ENCODE data around the gene PARK7.
"Not testable (repeated sequence)": the region's sequence is repeated elsewhere in the genome, so short reads cannot be mapped to it uniquely, and the experiment has no call there.

PARK7 gene

GRCh38 chr1:7961216-7962013 is at the start of gene PARK7:
PARK7 (plus strand) TSS chr1:7961711; CDS start chr1:7962786, 1,075 bp downstream.
- Histone ChIP-seq H3K4me3 (ENCODE audit: low read depth, low read length) (peak within 1 kb of the TSS; percentile 94), H3K27ac (ENCODE audit: low read depth, low read length) (peak within 1 kb of the TSS; percentile 86), H3K27me3 (ENCODE audit: insufficient read depth, low read length) (no peaks in the 10 kb centered on the region), H3K4me1 (ENCODE audit: control insufficient read depth, insufficient read depth, low read length, unreplicated experiment) (peaks cover 11% of the 10 kb centered on the region), H2AFZ (ENCODE audit: low read length, unreplicated experiment) (peak within 1 kb of the TSS; percentile 84), H3K79me2 (ENCODE audit: control insufficient read depth, insufficient read depth, low read length, unreplicated experiment) (peaks cover 53% of the 10 kb centered on the region), H3K36me3 (ENCODE audit: insufficient read depth, low read length) (peaks cover 25% of the 10 kb centered on the region)

DNA sequence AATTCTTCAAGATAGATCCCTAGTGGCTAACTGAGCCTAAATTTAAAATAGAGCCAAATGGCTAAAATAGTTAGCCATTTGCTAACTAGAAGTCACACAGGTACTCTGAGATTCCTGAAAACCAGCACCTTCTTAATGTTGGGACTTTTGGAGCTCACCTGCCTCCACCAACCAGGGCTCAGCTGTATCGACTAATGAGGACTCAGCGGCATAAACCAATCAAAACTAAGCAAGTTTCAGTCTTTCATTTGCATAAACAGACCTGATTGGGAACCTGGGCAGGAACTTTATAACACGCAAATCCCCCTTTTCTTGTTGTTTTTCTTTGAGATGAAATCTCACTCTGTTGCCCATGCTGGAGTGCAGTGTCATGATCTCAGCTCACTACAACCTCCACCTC is 49.4 kb upstream of the PARK7 start:
- H3K4me1 ChIP-seq (ENCODE audit: control insufficient read depth, insufficient read depth, low read length, unreplicated experiment) = no peaks in the 10 kb centered on the region
- H3K36me3 ChIP-seq (ENCODE audit: insufficient read depth, low read length) = no peaks in the 10 kb centered on the region
- H3K27ac ChIP-seq (ENCODE audit: low read depth, low read length) = no peak overlapping the region
- no peaks in the 10 kb centered on the region for H3K79me2 ChIP-seq (ENCODE audit: control insufficient read depth, insufficient read depth, low read length, unreplicated experiment)
- no peaks in the 10 kb centered on the region for H3K27me3 ChIP-seq (ENCODE audit: insufficient read depth, low read length)
- no peak overlapping the region for H3K4me3 ChIP-seq (ENCODE audit: low read depth, low read length)
- no peak overlapping the region for H2AFZ ChIP-seq (ENCODE audit: low read length, unreplicated experiment)

- H2AFZ ChIP-seq (ENCODE audit: low read length, unreplicated experiment) = no peak overlapping the region
- no peaks in the 10 kb centered on the region for H3K4me1 ChIP-seq (ENCODE audit: control insufficient read depth, insufficient read depth, low read length, unreplicated experiment)
- no peak overlapping the region for H3K4me3 ChIP-seq (ENCODE audit: low read depth, low read length)
- H3K27ac ChIP-seq (ENCODE audit: low read depth, low read length) = no peak overlapping the region
- no peaks in the 10 kb centered on the region for H3K27me3 ChIP-seq (ENCODE audit: insufficient read depth, low read length)
- H3K36me3 ChIP-seq (ENCODE audit: insufficient read depth, low read length) = no peaks in the 10 kb centered on the region
- no peaks in the 10 kb centered on the region for H3K79me2 ChIP-seq (ENCODE audit: control insufficient read depth, insufficient read depth, low read length, unreplicated experiment)
Observed at GRCh38 chr1:7912743-7913557, 48.6 kb upstream of the PARK7 start.

GRCh38 chr1:7915826-7916500 is 45.5 kb upstream of the PARK7 start:
- Histone ChIP-seq H3K4me1 (ENCODE audit: control insufficient read depth, insufficient read depth, low read length, unreplicated experiment) (peaks cover 8% of the 10 kb centered on the region), H3K27me3 (ENCODE audit: insufficient read depth, low read length) (no peaks in the 10 kb centered on the region)

DNA sequence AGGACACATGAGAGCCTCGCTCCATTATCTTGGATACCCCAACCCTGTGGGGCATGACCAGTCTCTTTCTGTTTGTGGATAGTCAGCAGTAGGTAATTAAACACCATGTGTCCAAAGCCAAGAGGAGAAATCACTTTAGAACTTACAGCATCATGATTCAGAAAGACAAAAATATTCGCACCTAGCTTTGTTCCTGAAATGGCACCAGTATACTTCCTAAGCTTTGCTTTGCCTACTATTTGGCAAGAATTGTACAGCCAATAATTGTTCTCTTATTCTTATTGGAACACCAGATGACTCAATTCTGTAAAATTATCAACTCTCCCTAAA is 45.0 kb upstream of the PARK7 start:
- peaks cover 9% of the 10 kb centered on the region for H3K4me1 ChIP-seq (ENCODE audit: control insufficient read depth, insufficient read depth, low read length, unreplicated experiment)
- no peak overlapping the region for H2AFZ ChIP-seq (ENCODE audit: low read length, unreplicated experiment)
- H3K4me3 ChIP-seq (ENCODE audit: low read depth, low read length) = no peak overlapping the region
- H3K79me2 ChIP-seq (ENCODE audit: control insufficient read depth, insufficient read depth, low read length, unreplicated experiment) = no peaks in the 10 kb centered on the region
- no peaks in the 10 kb centered on the region for H3K36me3 ChIP-seq (ENCODE audit: insufficient read depth, low read length)
- H3K27me3 ChIP-seq (ENCODE audit: insufficient read depth, low read length) = no peaks in the 10 kb centered on the region
- no peak overlapping the region for H3K27ac ChIP-seq (ENCODE audit: low read depth, low read length)

More at GRCh38 chr1:7915826-7916500, 45.5 kb upstream of the PARK7 start:
- H3K4me3 ChIP-seq (ENCODE audit: low read depth, low read length) = no peak overlapping the region
- H3K36me3 ChIP-seq (ENCODE audit: insufficient read depth, low read length) = no peaks in the 10 kb centered on the region
- no peak overlapping the region for H3K27ac ChIP-seq (ENCODE audit: low read depth, low read length)
- no peaks in the 10 kb centered on the region for H3K79me2 ChIP-seq (ENCODE audit: control insufficient read depth, insufficient read depth, low read length, unreplicated experiment)
- H2AFZ ChIP-seq (ENCODE audit: low read length, unreplicated experiment) = no peak overlapping the region

DNA sequence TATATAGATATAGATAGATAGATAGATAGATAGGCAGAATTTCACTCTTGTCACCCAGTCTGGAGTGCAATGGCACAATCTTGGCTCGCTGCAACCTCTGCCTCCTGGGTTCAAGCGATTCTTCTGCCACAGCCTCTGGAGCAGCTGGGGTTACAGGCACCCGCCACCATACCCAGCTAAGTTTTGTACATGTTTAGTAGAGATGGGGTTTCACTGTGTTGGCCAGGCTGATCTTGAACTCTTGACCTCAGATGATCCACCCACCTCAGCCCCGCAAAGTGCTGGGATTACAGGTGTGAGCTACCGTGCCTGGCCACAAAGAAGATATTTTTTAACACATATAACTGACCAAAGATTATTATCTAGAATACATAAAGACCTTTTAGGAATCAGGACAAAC is 43.5 kb upstream of the PARK7 start:
- H3K4me1 ChIP-seq (ENCODE audit: control insufficient read depth, insufficient read depth, low read length, unreplicated experiment) = peaks cover 18% of the 10 kb centered on the region
- H3K27ac ChIP-seq (ENCODE audit: low read depth, low read length); H3K4me3 ChIP-seq (ENCODE audit: low read depth, low read length); H3K27me3 ChIP-seq (ENCODE audit: insufficient read depth, low read length); H2AFZ ChIP-seq (ENCODE audit: low read length, unreplicated experiment); H3K36me3 ChIP-seq (ENCODE audit: insufficient read depth, low read length); H3K79me2 ChIP-seq (ENCODE audit: control insufficient read depth, insufficient read depth, low read length, unreplicated experiment): not testable (repeated sequence)

- Histone ChIP-seq H3K79me2 (ENCODE audit: control insufficient read depth, insufficient read depth, low read length, unreplicated experiment) (no peaks in the 10 kb centered on the region), H3K4me1 (ENCODE audit: control insufficient read depth, insufficient read depth, low read length, unreplicated experiment) (peaks cover 18% of the 10 kb centered on the region), H2AFZ (ENCODE audit: low read length, unreplicated experiment) (no peak overlapping the region), H3K36me3 (ENCODE audit: insufficient read depth, low read length) (no peaks in the 10 kb centered on the region), H3K27ac (ENCODE audit: low read depth, low read length) (no peak overlapping the region), H3K4me3 (ENCODE audit: low read depth, low read length) (no peak overlapping the region), H3K27me3 (ENCODE audit: insufficient read depth, low read length) (no peaks in the 10 kb centered on the region)
Observed at GRCh38 chr1:7919880-7920279, 41.6 kb upstream of the PARK7 start.

DNA sequence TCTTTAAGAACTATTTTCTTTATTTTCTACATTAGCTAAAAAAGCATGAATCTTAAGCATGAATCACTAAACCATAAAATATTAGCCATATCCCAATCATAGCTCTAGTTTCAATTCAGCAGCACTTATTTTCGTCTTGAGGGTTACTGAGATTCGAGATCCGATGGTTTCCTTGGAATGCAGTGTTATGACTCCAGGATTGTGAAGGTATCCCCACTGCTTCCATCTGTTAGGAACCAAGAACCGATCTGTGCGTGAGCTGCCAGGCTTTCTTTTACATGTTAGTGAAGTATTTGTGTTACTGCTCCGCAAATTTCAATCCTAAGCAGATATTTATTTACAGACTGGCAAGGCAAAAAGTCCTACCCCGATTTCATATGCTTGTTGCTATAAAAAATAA is 39.7 kb upstream of the PARK7 start:
- H3K4me1 ChIP-seq (ENCODE audit: control insufficient read depth, insufficient read depth, low read length, unreplicated experiment) = peaks cover 18% of the 10 kb centered on the region
- no peaks in the 10 kb centered on the region for H3K27me3 ChIP-seq (ENCODE audit: insufficient read depth, low read length)
- peak overlapping the region; percentile 84 for H3K27ac ChIP-seq (ENCODE audit: low read depth, low read length)
- no peak overlapping the region for H3K4me3 ChIP-seq (ENCODE audit: low read depth, low read length)
- H2AFZ ChIP-seq (ENCODE audit: low read length, unreplicated experiment) = peak overlapping the region; percentile 99
- no peaks in the 10 kb centered on the region for H3K79me2 ChIP-seq (ENCODE audit: control insufficient read depth, insufficient read depth, low read length, unreplicated experiment)
- no peaks in the 10 kb centered on the region for H3K36me3 ChIP-seq (ENCODE audit: insufficient read depth, low read length)

GRCh38 chr1:7922301-7922700 is 39.2 kb upstream of the PARK7 start:
- Histone ChIP-seq H3K36me3 (ENCODE audit: insufficient read depth, low read length) (no peaks in the 10 kb centered on the region), H3K4me1 (ENCODE audit: control insufficient read depth, insufficient read depth, low read length, unreplicated experiment) (peaks cover 18% of the 10 kb centered on the region), H2AFZ (ENCODE audit: low read length, unreplicated experiment) (peak overlapping the region; percentile 99), H3K4me3 (ENCODE audit: low read depth, low read length) (no peak overlapping the region), H3K27ac (ENCODE audit: low read depth, low read length) (peak overlapping the region; percentile 84), H3K79me2 (ENCODE audit: control insufficient read depth, insufficient read depth, low read length, unreplicated experiment) (no peaks in the 10 kb centered on the region), H3K27me3 (ENCODE audit: insufficient read depth, low read length) (no peaks in the 10 kb centered on the region)

DNA sequence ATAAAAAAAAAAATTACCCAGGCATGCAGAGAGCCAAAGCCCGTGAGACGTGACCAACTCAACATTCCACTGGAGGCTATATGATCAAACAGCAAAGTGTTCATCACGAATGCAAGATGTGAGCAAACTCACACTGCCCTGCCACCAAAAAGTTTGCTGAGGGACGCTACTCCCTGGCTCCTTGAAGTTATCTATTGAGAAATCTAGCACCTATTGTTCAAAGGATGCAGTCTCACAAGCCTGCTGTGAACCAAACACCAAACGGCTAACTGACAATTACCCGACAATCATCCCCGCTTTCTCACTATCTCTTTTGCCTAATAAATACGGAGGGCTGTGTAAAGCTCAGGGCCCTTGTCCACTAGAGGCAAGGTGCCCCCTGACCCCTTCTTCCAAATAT is 34.5 kb upstream of the PARK7 start:
- not testable (repeated sequence) for H3K27me3 ChIP-seq (ENCODE audit: insufficient read depth, low read length); H3K27ac ChIP-seq (ENCODE audit: low read depth, low read length); H3K4me1 ChIP-seq (ENCODE audit: control insufficient read depth, insufficient read depth, low read length, unreplicated experiment); H3K36me3 ChIP-seq (ENCODE audit: insufficient read depth, low read length); H3K79me2 ChIP-seq (ENCODE audit: control insufficient read depth, insufficient read depth, low read length, unreplicated experiment); H3K4me3 ChIP-seq (ENCODE audit: low read depth, low read length); H2AFZ ChIP-seq (ENCODE audit: low read length, unreplicated experiment)
